H1 (cell line): ENCODE measurements around the gene ATPAF1. TPM values are rescaled to one million over a fixed set of nuclear protein-coding genes. Genes with fewer than 3 reads are reported as not detected.

Experiments used
- MAFK ChIP-seq: IDR thresholded peaks from 2 replicates; pipeline ENCODE4 v1.6.1; 2012; ENCODE audit warnings: low read depth, mild to moderate bottlenecking, improper control_type of control experiment, low read length
- PHF8 ChIP-seq: fragments of 200-600 bp; sonication (generic); conservative IDR thresholded peaks from 2 replicates; pipeline ENCODE4 v1.7.1; 2012; ENCODE audit warnings: low read depth, mild to moderate bottlenecking, inconsistent platforms, low read length, moderate library complexity
- RFX5 ChIP-seq: IDR thresholded peaks from 2 replicates; pipeline ENCODE4 v1.6.1; 2011; ENCODE audit warnings: low read depth, low read length, improper control_type of control experiment, borderline replicate concordance
- RNF2 ChIP-seq: fragments of 200-900, 300-1000 bp; sonication (generic); IDR thresholded peaks from 2 replicates; pipeline ENCODE4 v1.7.1; 2016; ENCODE audit warnings: borderline replicate concordance, low read depth, mild to moderate bottlenecking, antibody characterized with exemption, low read length; ENCODE audit not compliant: poor library complexity, severe bottlenecking; ENCODE audit errors: missing control alignments
- polyA plus RNA-seq, 7 experiments: library from polyadenylated mRNA; depleted of rRNA in 3 of 7; stranded (reverse) in 5 of 7; unstranded in 2 of 7; fragments of >200 nt in 5 of 7; fragments of 200-250 nt in 2 of 7; gene quantifications; 1 replicate in 5 of 7; 2 replicates in 1 of 7; 4 replicates in 1 of 7; pipeline versions ENCODE4 v1.2.1 to v1.2.3, GENCODE V29; 2011 to 2013; ENCODE audit warnings: missing spikeins in 2 of 7, mixed read lengths in 2 of 7
- total RNA-seq: library from RNA; stranded (reverse); fragmentation: NEBNext Ultra II Directional; extraction: Animal tissue kit (Norgen Biotek cat#: 25700); gene quantifications from 2 replicates; pipeline ENCODE4 v1.2.1, GENCODE V29; 2021
- TF ChIP-seq, protein P1 (sequence below), 3 experiments: IDR thresholded peaks; 1 replicate in 2 of 3; 2 replicates in 1 of 3; pipeline versions ENCODE4 v1.5.1 to v1.6.1; 2011; ENCODE audit warnings: low read length in 3 of 3, mild to moderate bottlenecking in 3 of 3, inconsistent platforms in 2 of 3, low read depth in 1 of 3, moderate library complexity in 1 of 3; ENCODE audit not compliant: insufficient read depth in 1 of 3; ENCODE audit errors: control extremely low read depth in 1 of 3

The ATPAF1 gene
- total and polyA plus RNA-seq, 2 of the 8 experiments (the other 6 are each of a cell fraction or from before 2014, with no cell fraction given): 46.7 to 55.9 TPM

DNA sequence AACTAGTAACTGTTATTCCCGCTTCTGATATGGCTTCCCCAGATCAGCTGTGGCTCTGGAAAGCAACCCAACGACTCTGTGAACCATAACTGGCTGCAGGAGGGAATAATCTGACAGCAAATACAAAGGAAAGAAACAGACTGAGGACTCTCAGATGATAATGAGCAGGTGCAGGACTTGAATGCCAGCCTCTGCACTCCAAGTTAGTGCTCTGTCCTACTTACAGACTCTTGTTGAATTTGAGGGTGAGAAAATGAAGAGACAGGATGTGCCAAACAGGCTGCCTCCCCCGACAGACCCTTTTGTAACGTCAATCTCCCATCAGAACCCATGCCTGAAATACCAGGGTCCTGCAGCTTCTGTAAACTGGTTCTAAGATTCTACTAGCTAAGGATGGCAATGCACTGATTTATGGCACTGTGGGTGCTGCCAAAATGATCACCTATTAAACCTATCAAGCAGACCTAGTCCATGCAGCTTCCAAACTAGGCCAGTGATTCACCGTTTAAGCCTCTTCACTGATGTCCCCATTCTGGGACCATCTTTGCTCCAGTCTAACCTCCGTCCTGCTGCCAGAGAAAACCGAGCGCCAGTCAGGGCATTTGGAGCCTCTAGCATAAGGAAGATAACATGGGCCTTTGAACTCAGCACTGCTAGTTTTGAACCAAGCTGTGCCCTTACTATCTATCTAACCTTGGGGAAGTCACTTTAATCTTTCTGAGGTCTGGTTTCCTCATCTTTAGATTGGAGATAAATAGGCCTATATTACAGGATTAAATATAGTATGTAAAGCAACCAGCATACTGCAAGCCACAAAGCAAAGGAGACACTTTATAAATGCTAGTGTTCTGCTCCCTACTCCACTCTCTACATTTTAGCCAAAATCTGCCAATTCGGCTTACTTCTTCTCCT lies 68.8 kb downstream of the ATPAF1 start (continued):
- TF ChIP-seq, protein P1, sequence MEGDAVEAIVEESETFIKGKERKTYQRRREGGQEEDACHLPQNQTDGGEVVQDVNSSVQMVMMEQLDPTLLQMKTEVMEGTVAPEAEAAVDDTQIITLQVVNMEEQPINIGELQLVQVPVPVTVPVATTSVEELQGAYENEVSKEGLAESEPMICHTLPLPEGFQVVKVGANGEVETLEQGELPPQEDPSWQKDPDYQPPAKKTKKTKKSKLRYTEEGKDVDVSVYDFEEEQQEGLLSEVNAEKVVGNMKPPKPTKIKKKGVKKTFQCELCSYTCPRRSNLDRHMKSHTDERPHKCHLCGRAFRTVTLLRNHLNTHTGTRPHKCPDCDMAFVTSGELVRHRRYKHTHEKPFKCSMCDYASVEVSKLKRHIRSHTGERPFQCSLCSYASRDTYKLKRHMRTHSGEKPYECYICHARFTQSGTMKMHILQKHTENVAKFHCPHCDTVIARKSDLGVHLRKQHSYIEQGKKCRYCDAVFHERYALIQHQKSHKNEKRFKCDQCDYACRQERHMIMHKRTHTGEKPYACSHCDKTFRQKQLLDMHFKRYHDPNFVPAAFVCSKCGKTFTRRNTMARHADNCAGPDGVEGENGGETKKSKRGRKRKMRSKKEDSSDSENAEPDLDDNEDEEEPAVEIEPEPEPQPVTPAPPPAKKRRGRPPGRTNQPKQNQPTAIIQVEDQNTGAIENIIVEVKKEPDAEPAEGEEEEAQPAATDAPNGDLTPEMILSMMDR (IDR thresholded peaks at IDR 0.05; ENCODE audit: control extremely low read depth in 1 of 3, insufficient read depth in 1 of 3, low read depth in 1 of 3, low read length in 3 of 3): no peak
- no peak for TF ChIP-seq MAFK
- TF ChIP-seq PHF8: no peak
- TF ChIP-seq RNF2: no peak
- TF ChIP-seq RFX5: no peak
